Right lobe of liver (tissue), 6 donors: ENCODE data around the gene PTPRD. TPM values are rescaled to one million over a fixed set of nuclear protein-coding genes. Genes with fewer than 3 reads are reported as not detected.

ENCODE experiments used
- ATAC-seq, 4 donors: fragments of 200-7000 bp; cut with Tn5 transposase; one replicate each; pipeline ENCODE4 v1.9.1; 2020; ENCODE audit warnings: mild to moderate bottlenecking in 4 of 4, moderate library complexity in 4 of 4
- DNase-seq, 3 donors: peaks; one replicate each; pipeline ENCODE4 v3.0.0-alpha.2; 2020
- H3K27ac ChIP-seq, 3 donors: fragments of 200-600 bp; one replicate each; pipeline ENCODE4 v1.8.0; 2022
- H3K27me3 ChIP-seq, 2 donors: fragments of 200-600 bp; one replicate each; pipeline ENCODE4 v1.8.0; 2022
- H3K36me3 ChIP-seq, 4 donors: fragments of 200-600 bp; sonication (generic) in 1 of 4; one replicate each; pipeline versions ENCODE4 v1.5.1 to v1.8.0; 2017 to 2022; ENCODE audit warnings: control low read depth in 1 of 4
- H3K4me1 ChIP-seq, 4 donors: fragments of 200-600 bp; sonication (generic) in 1 of 4; one replicate each; pipeline versions ENCODE4 v1.5.1 to v1.8.0; 2017 to 2022; ENCODE audit warnings: control low read depth in 1 of 4
- H3K4me3 ChIP-seq, 3 donors: fragments of 200-600 bp; one replicate each; pipeline ENCODE4 v1.8.0; 2022
- H3K9me3 ChIP-seq, 4 donors: fragments of 200-600 bp; sonication (generic) in 1 of 4; one replicate each; pipeline versions ENCODE4 v1.5.1 to v1.8.0; 2017 to 2022; ENCODE audit warnings: control low read depth in 1 of 4
- CTCF ChIP-seq, 4 donors: fragments of 200-600 bp in 3 of 4; fragments of 450-650 bp in 1 of 4; IDR thresholded peaks; one replicate each; pipeline versions ENCODE4 v1.5.1 to v1.8.0; 2016 to 2022; ENCODE audit warnings: antibody characterized with exemption in 4 of 4, mild to moderate bottlenecking in 2 of 4
- POLR2A ChIP-seq: fragments of 450-650 bp; IDR thresholded peaks from one replicate; pipeline ENCODE4 v1.6.1; 2017; ENCODE audit warnings: antibody characterized with exemption, mild to moderate bottlenecking
- WGBS: methylation state at CpG from one replicate; pipeline ENCODE4 v1.1.6; 2018; ENCODE audit warnings: low coverage, low lambda C conversion rate; ENCODE audit not compliant: insufficient coverage; ENCODE audit errors: missing lambda C conversion rate; 5-methylcytosine and 5-hydroxymethylcytosine counted together
- intact Hi-C, 2 donors: fragments of 100-400 bp; cut with DNase I; formaldehyde crosslinking; loops; one replicate each; pipeline versions ENCODE4 v1.11.2 to v1.14.1; 2022
- total RNA-seq, 6 experiments: library from RNA; depleted of rRNA in 2 of 6; stranded (reverse); fragments of >200 nt in 2 of 6; fragmentation: NEBNext Ultra II Directional in 3 of 6; extraction: Animal tissue kit (Norgen Biotek cat#: 25700) in 3 of 6; gene quantifications; one replicate each; pipeline versions ENCODE4 v1.1.0 to v1.2.4, GENCODE V29; 2016 to 2023
- donor health status: DM: no; HTN: yes; CAD: no.
- donor health status: DM: no; HTN: no; CAD: no.
- donor health status: DM: no; HTN: no; CAD: no.
- donor health status: DM: no; HTN: yes; CAD: no.
- donor health status: DM: no; HTN: yes; CAD: no.

Gene PTPRD
- total RNA-seq, 6 experiments from 2014 or later, result 5.4 to 29.8 (median 13.9) TPM

- intact Hi-C loops, result no loop called here
- WGBS, result 82% methylated on average over 2 of the region's 2 CpGs
- H3K27me3 ChIP-seq, result no peaks in the 10 kb centered on the region
- no peaks in the 10 kb centered on the region for H3K9me3 ChIP-seq
- ATAC-seq, result no peak
- no peak overlapping the region for H3K4me3 ChIP-seq
- TF ChIP-seq CTCF (IDR thresholded peaks at IDR 0.05), result no peak
- TF ChIP-seq POLR2A, result no peak
- no peaks in the 10 kb centered on the region for H3K4me1 ChIP-seq
- no peaks in the 10 kb centered on the region for H3K36me3 ChIP-seq
- DNase-seq, result no peak
- no peak overlapping the region for H3K27ac ChIP-seq
Observed at GRCh38 chr9:8492024-8492423, 2120.8 kb downstream of the PTPRD start.

GRCh38 chr9:8491563-8491962, 2121.2 kb downstream of the PTPRD start:
- DNase-seq (no peak), ATAC-seq (no peak)
- 73% methylated on average over 2 of the region's 5 CpGs for WGBS
- Histone ChIP-seq H3K36me3 (no peaks in the 10 kb centered on the region), H3K4me3 (no peak overlapping the region), H3K27me3 (no peaks in the 10 kb centered on the region), H3K9me3 (no peaks in the 10 kb centered on the region), H3K27ac (no peak overlapping the region), H3K4me1 (no peaks in the 10 kb centered on the region)
- intact Hi-C loops, result no loop called here
- TF ChIP-seq CTCF (IDR thresholded peaks at IDR 0.05), result no peak
- TF ChIP-seq POLR2A, result no peak

GRCh38 chr9:8489835-8490234, 2123.0 kb downstream of the PTPRD start:
- Histone ChIP-seq H3K36me3 (no peaks in the 10 kb centered on the region), H3K4me3 (no peak overlapping the region), H3K27ac (no peak overlapping the region), H3K4me1 (no peaks in the 10 kb centered on the region), H3K27me3 (no peaks in the 10 kb centered on the region), H3K9me3 (no peaks in the 10 kb centered on the region)
- ATAC-seq (peak in 1 of 4 donors; percentile 23), DNase-seq (no peak)
- TF ChIP-seq POLR2A (no peak), CTCF (IDR thresholded peaks at IDR 0.05) (no peak)
- intact Hi-C loops, result no loop called here
- 18% methylated on average over 1 of the region's 1 CpG for WGBS

GRCh38 chr9:8486095-8486494, 2126.7 kb downstream of the PTPRD start:
- Histone ChIP-seq H3K4me3 (no peak overlapping the region), H3K36me3 (no peaks in the 10 kb centered on the region), H3K27me3 (no peaks in the 10 kb centered on the region), H3K4me1 (no peaks in the 10 kb centered on the region), H3K9me3 (no peaks in the 10 kb centered on the region), H3K27ac (no peak overlapping the region)
- ATAC-seq (peak; percentile 86 to 96 (median 92)), DNase-seq (peak in 2 of 3 donors; percentile 33 to 63)
- 41% methylated on average over 5 of the region's 6 CpGs for WGBS
- intact Hi-C loops, result no loop called here
- TF ChIP-seq POLR2A (no peak), CTCF (IDR thresholded peaks at IDR 0.05) (peak in 3 of 4 donors; percentile 43 to 55 (median 52))
